Gastrocnemius medialis (tissue), 4 donors: ENCODE measurements around the gene CCL22.

Experiments
- POLR2A ChIP-seq, 2 donors: fragments of 450-650 bp; IDR thresholded peaks; one replicate each; pipeline ENCODE4 v1.6.1; 2017; ENCODE audit warnings: antibody characterized with exemption in 2 of 2, mild to moderate bottlenecking in 2 of 2, moderate library complexity in 2 of 2
- TF ChIP-seq, protein P1 (sequence below), 5 experiments: fragments of 450-650 bp in 3 of 5; fragments of 200-600 bp in 2 of 5; sonication (generic) in 2 of 5; IDR thresholded peaks in 4 of 5; conservative IDR thresholded peaks in 1 of 5; 1 replicate in 4 of 5; 2 replicates in 1 of 5; pipeline ENCODE4 v1.5.1; 2016 to 2019; ENCODE audit warnings: antibody characterized with exemption in 5 of 5, mild to moderate bottlenecking in 3 of 5, moderate library complexity in 3 of 5

DNA sequence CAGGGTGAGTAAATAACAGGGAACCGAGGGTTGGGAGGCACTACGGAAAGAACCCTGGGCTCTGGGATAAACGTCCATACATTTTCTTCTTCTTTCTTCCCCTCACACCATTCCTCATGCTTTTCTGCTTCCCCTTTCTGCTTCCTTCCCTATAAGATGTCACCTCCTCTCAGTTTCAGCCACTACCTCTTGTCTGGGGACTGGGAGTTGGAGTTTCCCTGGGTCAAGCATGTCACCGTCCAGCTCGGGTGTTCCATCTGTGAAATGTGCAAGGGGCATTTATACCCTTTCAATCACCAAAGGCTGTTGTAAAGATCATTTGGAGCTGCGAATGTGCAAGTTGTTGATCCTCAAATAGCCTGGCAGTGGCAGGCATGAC, 17.5 kb upstream of the CCL22 start:
- TF ChIP-seq, protein P1, sequence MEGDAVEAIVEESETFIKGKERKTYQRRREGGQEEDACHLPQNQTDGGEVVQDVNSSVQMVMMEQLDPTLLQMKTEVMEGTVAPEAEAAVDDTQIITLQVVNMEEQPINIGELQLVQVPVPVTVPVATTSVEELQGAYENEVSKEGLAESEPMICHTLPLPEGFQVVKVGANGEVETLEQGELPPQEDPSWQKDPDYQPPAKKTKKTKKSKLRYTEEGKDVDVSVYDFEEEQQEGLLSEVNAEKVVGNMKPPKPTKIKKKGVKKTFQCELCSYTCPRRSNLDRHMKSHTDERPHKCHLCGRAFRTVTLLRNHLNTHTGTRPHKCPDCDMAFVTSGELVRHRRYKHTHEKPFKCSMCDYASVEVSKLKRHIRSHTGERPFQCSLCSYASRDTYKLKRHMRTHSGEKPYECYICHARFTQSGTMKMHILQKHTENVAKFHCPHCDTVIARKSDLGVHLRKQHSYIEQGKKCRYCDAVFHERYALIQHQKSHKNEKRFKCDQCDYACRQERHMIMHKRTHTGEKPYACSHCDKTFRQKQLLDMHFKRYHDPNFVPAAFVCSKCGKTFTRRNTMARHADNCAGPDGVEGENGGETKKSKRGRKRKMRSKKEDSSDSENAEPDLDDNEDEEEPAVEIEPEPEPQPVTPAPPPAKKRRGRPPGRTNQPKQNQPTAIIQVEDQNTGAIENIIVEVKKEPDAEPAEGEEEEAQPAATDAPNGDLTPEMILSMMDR (IDR thresholded peaks at IDR 0.05 in 4 of 5, conservative IDR thresholded peaks at IDR 0.05 in 1 of 5): no peak
- TF ChIP-seq POLR2A (IDR thresholded peaks at IDR 0.05): no peak
